GM18505 (cell line): ENCODE data around the gene FUBP3.

Experiments used
- ATAC-seq: cut with Tn5 transposase; IDR thresholded peaks from one replicate; pipeline ENCODE4 v1.9.1; 2021; ENCODE audit not compliant: unreplicated experiment
- POLR2A ChIP-seq: IDR thresholded peaks from 4 replicates; pipeline ENCODE4 v1.6.1; 2011; ENCODE audit warnings: borderline replicate concordance; ENCODE audit not compliant: insufficient read depth, insufficient read length; ENCODE audit errors: extremely low read depth

The FUBP3 gene

DNA sequence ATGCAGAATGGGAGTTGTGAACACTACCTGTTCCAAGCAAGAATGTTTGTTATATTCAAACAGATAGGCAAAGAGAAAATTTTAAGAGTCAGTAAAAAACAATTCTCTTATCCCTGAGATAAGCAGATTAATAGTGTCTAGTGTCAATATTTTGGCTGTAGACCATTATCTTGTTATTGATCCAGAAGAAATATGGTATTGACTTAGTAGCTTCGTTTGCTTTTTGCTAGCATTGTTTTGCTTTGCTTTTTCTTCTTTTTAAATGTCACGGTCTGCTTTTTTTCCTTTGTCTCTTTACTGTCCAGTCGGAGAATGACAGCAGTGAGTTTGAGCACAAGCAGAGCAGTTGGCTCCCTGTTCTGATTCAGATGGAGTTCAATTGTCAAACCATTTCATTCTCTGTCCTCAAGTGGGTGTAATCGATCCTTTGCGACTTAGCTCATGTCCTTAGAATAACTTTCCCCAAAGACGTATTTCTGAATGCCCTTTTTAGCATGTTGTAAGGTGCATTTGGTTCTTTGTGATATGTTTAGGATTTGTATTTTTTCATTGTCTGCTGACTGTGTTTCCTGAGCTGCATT is 29.3 kb downstream of the FUBP3 start:
- no peak for TF ChIP-seq POLR2A
- ATAC-seq, result no peak

DNA sequence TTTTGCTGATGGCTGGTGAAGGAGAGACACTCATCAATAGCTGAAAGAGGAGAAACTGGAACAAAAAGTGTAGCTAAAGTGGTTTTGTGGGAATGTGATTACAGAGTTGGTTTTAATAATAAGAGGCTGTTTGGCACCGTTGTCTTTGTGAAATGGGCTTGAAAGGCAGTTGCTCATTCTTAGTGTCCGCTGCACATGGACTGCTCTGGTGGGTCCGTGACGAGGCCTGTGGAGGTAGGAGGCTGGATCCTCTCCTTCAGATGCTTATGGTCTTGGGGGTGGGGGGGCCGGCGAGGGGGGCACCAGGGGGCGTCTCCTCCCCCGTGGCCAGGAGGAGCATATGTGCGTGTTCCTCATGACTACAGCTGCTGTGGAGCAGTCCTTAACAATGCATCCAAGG is 29.8 kb downstream of the FUBP3 start:
- no peak for TF ChIP-seq POLR2A
- no peak for ATAC-seq

DNA sequence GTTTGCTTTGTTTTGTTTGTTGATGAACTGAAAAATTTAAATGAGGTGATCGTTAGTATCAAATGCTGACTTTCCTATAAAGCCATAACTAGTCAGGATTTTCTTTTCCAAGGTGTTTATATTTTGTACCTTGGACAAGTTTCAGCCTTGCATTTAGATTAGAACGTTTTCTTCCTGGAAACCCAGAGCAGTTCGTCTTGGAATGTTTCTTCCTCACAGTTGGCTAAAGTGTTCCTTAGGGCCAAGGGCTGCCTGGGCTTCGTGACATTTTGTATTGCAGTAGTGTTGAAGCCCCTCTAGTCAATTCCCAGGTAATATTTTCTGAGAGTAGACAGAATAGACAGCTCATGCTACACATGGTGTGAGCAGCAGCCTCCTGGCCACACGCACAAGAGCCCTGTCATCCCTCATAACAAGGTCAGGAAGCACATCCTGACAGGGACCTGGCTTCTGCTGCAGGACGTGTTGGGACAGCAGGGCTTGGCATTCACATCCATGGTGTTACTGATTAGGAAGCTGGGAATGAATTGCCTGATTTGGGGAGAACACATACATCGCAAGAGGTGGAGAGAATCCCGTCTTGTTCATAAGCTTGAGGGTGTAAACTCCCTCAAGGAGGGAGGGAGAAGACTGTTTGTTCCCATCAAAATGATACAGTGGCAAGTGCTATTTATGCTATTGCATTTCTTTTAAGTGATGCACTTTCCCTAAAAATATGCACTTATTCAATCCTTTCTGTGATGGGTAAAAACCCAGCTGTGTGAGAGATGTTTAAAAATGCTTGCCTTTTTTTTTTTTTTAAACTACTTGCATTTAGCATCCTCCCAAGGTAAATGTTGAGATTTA is 31.7 kb downstream of the FUBP3 start:
- ATAC-seq, result no peak
- no peak for TF ChIP-seq POLR2A

- no peak for ATAC-seq
- TF ChIP-seq POLR2A, result no peak
These were observed 37.1 kb downstream of the FUBP3 start for GRCh38 chr9:130616451-130616850.

DNA sequence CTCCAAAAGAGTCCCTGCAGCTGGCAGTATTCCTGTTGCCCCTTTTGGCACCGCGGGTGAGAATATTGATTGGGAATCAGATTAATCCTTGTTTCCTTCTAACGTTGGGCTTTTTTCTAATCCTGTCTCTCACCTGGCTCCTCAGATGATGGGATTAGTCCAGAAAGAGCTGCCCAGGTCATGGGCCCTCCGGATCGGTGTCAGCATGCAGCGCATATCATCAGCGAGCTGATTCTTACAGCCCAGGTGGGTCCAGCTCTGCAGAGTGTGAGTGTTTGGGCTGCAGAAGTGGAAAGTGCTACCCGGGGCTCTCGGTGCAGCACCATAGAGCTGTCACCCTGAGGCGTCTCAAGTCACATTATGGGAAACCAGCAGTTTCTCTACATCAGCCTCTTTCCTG is 44.1 kb downstream of the FUBP3 start:
- TF ChIP-seq POLR2A, result no peak
- ATAC-seq, result no peak

- no peak for ATAC-seq
- no peak for TF ChIP-seq POLR2A
These were observed 44.8 kb downstream of the FUBP3 start for GRCh38 chr9:130624154-130624553.

DNA sequence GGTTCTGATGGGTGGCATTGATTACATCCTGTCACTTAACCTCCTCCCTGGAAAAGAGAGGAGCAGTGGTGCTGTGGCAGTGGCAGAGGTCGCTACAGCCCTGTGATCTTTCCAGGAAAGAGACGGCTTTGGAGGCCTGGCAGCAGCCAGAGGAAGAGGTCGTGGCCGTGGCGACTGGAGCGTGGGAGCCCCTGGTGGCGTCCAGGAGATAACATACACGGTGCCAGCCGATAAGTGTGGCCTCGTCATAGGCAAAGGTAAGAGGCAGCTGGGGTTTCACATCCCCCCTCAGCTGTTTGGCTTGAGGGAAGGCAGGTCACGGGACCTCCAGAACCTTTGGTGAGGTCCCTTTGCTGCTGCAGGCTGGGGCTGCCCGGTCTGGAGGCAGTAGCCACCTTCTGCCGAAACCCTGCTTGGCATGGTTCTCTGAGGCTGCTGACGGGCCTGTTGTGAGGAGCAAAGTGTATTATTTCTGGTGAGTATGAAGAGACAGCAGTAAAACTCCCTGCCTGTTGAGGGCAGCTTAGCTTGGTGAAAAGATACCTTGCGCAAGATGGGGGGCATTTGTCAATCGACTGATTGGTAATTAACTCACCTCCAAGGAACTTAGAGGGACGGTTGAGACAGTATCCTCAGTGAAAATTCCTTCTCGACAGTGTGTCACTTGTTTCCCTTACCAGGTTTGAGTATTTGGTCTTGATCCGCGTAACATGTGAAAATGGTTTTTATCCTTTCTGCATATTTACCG is 47.0 kb downstream of the FUBP3 start:
- no peak for TF ChIP-seq POLR2A

GRCh38 chr9:130627051-130627450 is 47.7 kb downstream of the FUBP3 start:
- no peak for TF ChIP-seq POLR2A

More for the DNA sequence above, 47.0 kb downstream of the FUBP3 start:
- ATAC-seq, result no peak

DNA sequence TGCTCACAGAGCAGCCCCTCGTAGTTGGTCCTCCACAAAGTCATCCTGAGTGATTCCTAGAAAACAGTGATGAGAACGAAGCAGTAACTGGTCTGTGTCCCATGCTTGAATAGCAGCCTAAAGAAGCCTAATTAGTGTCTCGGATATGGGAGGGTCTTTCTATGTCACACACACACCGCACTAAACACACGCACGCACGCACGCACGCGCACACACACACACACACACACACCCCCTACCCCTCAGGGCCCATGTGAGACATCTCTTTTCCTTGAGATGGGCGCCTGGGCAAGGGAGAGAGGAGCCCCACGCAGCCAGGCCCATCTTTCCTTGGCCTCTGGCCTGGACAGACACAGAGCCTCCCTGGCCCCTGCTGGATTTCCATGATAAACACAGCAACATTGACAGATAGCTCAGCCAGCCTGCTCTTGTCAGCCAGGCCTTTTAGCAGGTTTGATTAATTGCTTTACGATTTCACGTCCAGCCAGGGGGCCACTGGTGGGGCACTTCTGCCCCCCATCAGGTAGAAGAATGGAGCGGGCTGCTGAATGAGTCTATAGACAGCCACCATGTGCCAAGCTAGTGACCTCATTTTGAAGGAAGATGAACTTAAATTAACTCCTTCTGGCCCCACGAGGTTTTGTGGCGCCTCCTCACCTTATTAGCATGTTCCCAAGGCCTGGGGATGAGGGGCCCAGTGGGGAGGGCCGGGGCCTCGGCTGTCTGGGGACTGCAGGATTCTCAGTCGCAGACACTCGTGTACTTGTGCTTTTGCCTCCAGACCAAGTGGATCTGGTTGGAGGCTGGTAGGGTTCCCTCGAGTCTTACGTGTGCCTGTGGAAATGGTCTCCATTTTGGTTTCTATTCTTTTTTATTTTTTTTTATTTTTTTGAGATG is 48.8 kb downstream of the FUBP3 start:
- no peak for ATAC-seq
- TF ChIP-seq POLR2A, result no peak

More at GRCh38 chr9:130627051-130627450, 47.7 kb downstream of the FUBP3 start:
- ATAC-seq, result no peak

- no peak for TF ChIP-seq POLR2A
- ATAC-seq, result no peak
These were observed 50.2 kb downstream of the FUBP3 start for GRCh38 chr9:130629443-130630070.

DNA sequence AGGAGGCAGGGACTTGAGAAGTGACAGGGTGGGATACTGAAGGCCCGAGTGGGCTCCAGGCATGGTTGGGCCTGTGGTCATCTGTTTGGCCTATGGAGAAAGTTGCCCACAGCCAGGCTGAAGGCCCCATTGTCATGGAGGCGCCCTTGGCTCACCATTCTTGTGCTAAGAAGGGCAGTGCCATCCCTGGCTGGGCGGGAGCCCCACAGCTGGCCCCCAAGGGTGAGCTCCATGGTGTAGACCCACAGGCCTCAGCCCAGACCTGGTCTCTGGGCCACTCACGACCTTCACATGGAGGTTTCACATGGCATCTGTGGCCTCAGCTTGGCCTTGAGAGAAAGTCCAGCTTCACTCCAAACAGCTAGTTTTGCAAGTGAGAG is 50.7 kb downstream of the FUBP3 start:
- ATAC-seq, result no peak
- TF ChIP-seq POLR2A, result no peak
